HG02610 (cell line): ENCODE data around the gene LCMT2.
"Not testable (repeated sequence)": the region's sequence is repeated elsewhere in the genome, so short reads cannot be mapped to it uniquely, and the experiment has no call there.

ENCODE experiments used
- ATAC-seq: cut with Tn5 transposase; IDR thresholded peaks from one replicate; pipeline ENCODE4 v1.9.1; 2021; ENCODE audit warnings: mild to moderate bottlenecking, moderate library complexity; ENCODE audit not compliant: unreplicated experiment

The LCMT2 gene

GRCh38 chr15:43316016-43316970, 14.1 kb downstream of the LCMT2 start:
- ATAC-seq, result no peak

GRCh38 chr15:43314171-43314570, 16.2 kb downstream of the LCMT2 start:
- no peak for ATAC-seq

- ATAC-seq, result no peak
Observed at GRCh38 chr15:43312378-43312777, 18.0 kb downstream of the LCMT2 start.

GRCh38 chr15:43302205-43302817, 28.1 kb downstream of the LCMT2 start, which contains the start of gene TGM7:
TGM7 (minus strand) TSS chr15:43302255.
- ATAC-seq, result no peak

- ATAC-seq, result no peak
Observed at GRCh38 chr15:43299884-43300283, 30.5 kb downstream of the LCMT2 start.

GRCh38 chr15:43299411-43299810, 31.0 kb downstream of the LCMT2 start:
- ATAC-seq, result no peak

- no peak for ATAC-seq
Observed at GRCh38 chr15:43294091-43294706, 36.2 kb downstream of the LCMT2 start.

- no peak for ATAC-seq
Observed at GRCh38 chr15:43293432-43293831, 36.9 kb downstream of the LCMT2 start.

- ATAC-seq, result no peak
Observed at GRCh38 chr15:43292375-43293078, 37.8 kb downstream of the LCMT2 start.

GRCh38 chr15:43289656-43290055, 40.7 kb downstream of the LCMT2 start:
- ATAC-seq, result not testable (repeated sequence)

GRCh38 chr15:43287254-43287653, 43.1 kb downstream of the LCMT2 start:
- no peak for ATAC-seq

- no peak for ATAC-seq
Observed at GRCh38 chr15:43286074-43286473, 44.3 kb downstream of the LCMT2 start.

GRCh38 chr15:43285609-43286037, 44.8 kb downstream of the LCMT2 start:
- no peak for ATAC-seq

- no peak for ATAC-seq
Observed at GRCh38 chr15:43283526-43283925, 46.8 kb downstream of the LCMT2 start.

GRCh38 chr15:43281926-43282602, 48.3 kb downstream of the LCMT2 start:
- ATAC-seq, result no peak

GRCh38 chr15:43280996-43281395, 49.4 kb downstream of the LCMT2 start:
- ATAC-seq, result no peak

- ATAC-seq, result no peak
Observed at GRCh38 chr15:43279496-43279895, 50.9 kb downstream of the LCMT2 start.

GRCh38 chr15:43278869-43279268, 51.5 kb downstream of the LCMT2 start:
- ATAC-seq, result no peak

GRCh38 chr15:43277901-43278300, 52.5 kb downstream of the LCMT2 start:
- ATAC-seq, result no peak

- ATAC-seq, result no peak
Observed at GRCh38 chr15:43277231-43277823, 53.0 kb downstream of the LCMT2 start.
